Measurements from ENCODE around the gene AUTS2.
"Not testable (repeated sequence)": the region's sequence is repeated elsewhere in the genome, so short reads cannot be mapped to it uniquely, and the experiment has no call there.

Gene AUTS2

GRCh38 chr7:70726294-70726693, 1128.0 kb downstream of the AUTS2 start:
- no peak for DNase-seq (ENCODE audit: low read depth in 2 of 2)
- no peak for TF ChIP-seq CTCF (IDR thresholded peaks at IDR 0.05; ENCODE audit: low read depth, low read length)
- no peak overlapping the region for H3K4me3 ChIP-seq (replicated peaks in 1 of 2; ENCODE audit: low read depth in 2 of 2, low read length in 2 of 2)

- no peak overlapping the region for H3K4me3 ChIP-seq (replicated peaks in 1 of 2; ENCODE audit: low read depth in 2 of 2, low read length in 2 of 2)
- no peak for TF ChIP-seq CTCF (IDR thresholded peaks at IDR 0.05; ENCODE audit: low read depth, low read length)
- DNase-seq (ENCODE audit: low read depth in 2 of 2): no peak
Observed at GRCh38 chr7:70726951-70727378, 1128.7 kb downstream of the AUTS2 start.

- DNase-seq (ENCODE audit: low read depth in 2 of 2): no peak
- H3K4me3 ChIP-seq (replicated peaks in 1 of 2; ENCODE audit: low read depth in 2 of 2, low read length in 2 of 2): no peak overlapping the region
- TF ChIP-seq CTCF (IDR thresholded peaks at IDR 0.05; ENCODE audit: low read depth, low read length): no peak
Observed at GRCh38 chr7:70727861-70728260, 1129.6 kb downstream of the AUTS2 start.

GRCh38 chr7:70728872-70729552, 1130.7 kb downstream of the AUTS2 start:
- H3K4me3 ChIP-seq (replicated peaks in 1 of 2; ENCODE audit: low read depth in 2 of 2, low read length in 2 of 2): no peak overlapping the region
- DNase-seq (ENCODE audit: low read depth in 2 of 2): peak in 1 of 2 donors; percentile 15
- TF ChIP-seq CTCF (IDR thresholded peaks at IDR 0.05; ENCODE audit: low read depth, low read length): no peak

- DNase-seq (ENCODE audit: low read depth in 2 of 2); H3K4me3 ChIP-seq (replicated peaks in 1 of 2; ENCODE audit: low read depth in 2 of 2, low read length in 2 of 2): not testable (repeated sequence)
Observed at GRCh38 chr7:70729553-70730157, 1131.4 kb downstream of the AUTS2 start.

GRCh38 chr7:70730451-70731110, 1132.3 kb downstream of the AUTS2 start:
- no peak for TF ChIP-seq CTCF (IDR thresholded peaks at IDR 0.05; ENCODE audit: low read depth, low read length)
- DNase-seq (ENCODE audit: low read depth in 2 of 2): no peak
- no peak overlapping the region for H3K4me3 ChIP-seq (replicated peaks in 1 of 2; ENCODE audit: low read depth in 2 of 2, low read length in 2 of 2)

GRCh38 chr7:70733090-70733489, 1134.8 kb downstream of the AUTS2 start:
- TF ChIP-seq CTCF (IDR thresholded peaks at IDR 0.05; ENCODE audit: low read depth, low read length): no peak
- no peak for DNase-seq (ENCODE audit: low read depth in 2 of 2)
- H3K4me3 ChIP-seq (replicated peaks in 1 of 2; ENCODE audit: low read depth in 2 of 2, low read length in 2 of 2): no peak overlapping the region
